PC-3 (cell line): ENCODE results near the gene PDZD7. TPM values are rescaled to one million over a fixed set of nuclear protein-coding genes. Genes with fewer than 3 reads are reported as not detected.

Experiments used
- ATAC-seq: fragments of 200-7000 bp; cut with Tn5 transposase; 2 replicates; pipeline ENCODE4 v1.9.1; 2020; ENCODE audit warnings: mild to moderate bottlenecking, moderate library complexity
- BruUV-seq: library from RNA; stranded (reverse); fragments of 400-500 nt; replicated peaks from 2 replicates; lab custom pipeline; 2021; lab: Mats Ljungman, UMichigan
- CTCF ChIA-PET: fragments of 300-600 bp; sonication (Branson Sonifier 250); formaldehyde crosslinking; loops from one replicate; lab custom pipeline; 2022; ENCODE audit warnings: antibody characterized with exemption; lab: Charles Lee
- POLR2A ChIA-PET: fragments of 300-600 bp; sonication (Branson Sonifier 250); formaldehyde crosslinking; loops from one replicate; lab custom pipeline; 2022; ENCODE audit warnings: antibody characterized with exemption; ENCODE audit not compliant: unreplicated experiment; lab: Charles Lee
- DNase-seq: peaks from one replicate; pipeline ENCODE4 v3.0.0-alpha.2; 2015
- H2AFZ ChIP-seq: fragments of 300-600 bp; sonication (generic); 2 replicates; pipeline ENCODE4 v1.6.0; 2016; ENCODE audit warnings: antibody characterized with exemption, low read length
- H3F3A ChIP-seq: fragments of 300-600 bp; sonication (generic); one replicate; pipeline ENCODE4 v1.6.0; 2017; ENCODE audit warnings: antibody characterized with exemption, low read length, control low read depth, mild to moderate bottlenecking; ENCODE audit not compliant: unreplicated experiment
- H3K27ac ChIP-seq: fragments of 300-600 bp; sonication (generic); 2 replicates; pipeline ENCODE4 v1.5.1; 2016; ENCODE audit warnings: mild to moderate bottlenecking, low read length
- H3K27me3 ChIP-seq: fragments of 300-600 bp; sonication (generic); 2 replicates; pipeline ENCODE4 v1.6.1; 2016; ENCODE audit warnings: low read length, mixed read lengths
- H3K36me3 ChIP-seq: fragments of 300-600 bp; sonication (generic); 2 replicates; pipeline ENCODE4 v1.6.1; 2016; ENCODE audit warnings: low read depth, mixed run types, low read length, mixed read lengths
- H3K4me1 ChIP-seq: fragments of 300-600 bp; sonication (generic); 2 replicates; pipeline ENCODE4 v1.5.1; 2016; ENCODE audit warnings: low read length; ENCODE audit not compliant: insufficient read depth
- H3K4me2 ChIP-seq: fragments of 300-600 bp; sonication (generic); 2 replicates; pipeline ENCODE4 v1.6.0; 2016; ENCODE audit warnings: low read length
- H3K4me3 ChIP-seq: fragments of 300-600 bp; sonication (generic); 2 replicates; pipeline ENCODE4 v1.5.1; 2016; ENCODE audit warnings: mild to moderate bottlenecking, low read length, mixed read lengths
- H3K79me2 ChIP-seq: fragments of 300-600 bp; sonication (generic); 2 replicates; pipeline ENCODE4 v1.6.1; 2017; ENCODE audit warnings: low read length, mixed read lengths
- H3K9ac ChIP-seq: fragments of 300-600 bp; sonication (generic); 2 replicates; pipeline ENCODE4 v1.6.0; 2016; ENCODE audit warnings: mild to moderate bottlenecking, low read length
- H3K9me2 ChIP-seq: fragments of 300-600 bp; sonication (generic); replicated peaks from 2 replicates; pipeline ENCODE4 v1.6.1; 2016; ENCODE audit warnings: mixed run types, low read length, mixed read lengths
- H3K9me3 ChIP-seq: fragments of 300-600 bp; sonication (generic); 2 replicates; pipeline ENCODE4 v1.6.1; 2016; ENCODE audit warnings: low read length, mixed read lengths
- H4K20me1 ChIP-seq: fragments of 300-600 bp; sonication (generic); 2 replicates; pipeline ENCODE4 v1.6.1; 2016; ENCODE audit warnings: low read length, mixed read lengths
- CTCF ChIP-seq: fragments of 300-600 bp; sonication (generic); conservative IDR thresholded peaks from 2 replicates; pipeline ENCODE4 v1.5.1; 2017; ENCODE audit warnings: antibody characterized with exemption, low read depth, mild to moderate bottlenecking, low read length
- EZH2 ChIP-seq: fragments of 300-600 bp; sonication (generic); IDR thresholded peaks from one replicate; pipeline ENCODE4 v1.6.1; 2017; ENCODE audit warnings: antibody characterized with exemption, mild to moderate bottlenecking, low read length; ENCODE audit not compliant: unreplicated experiment
- EZH2phosphoT487 ChIP-seq: fragments of 300-600 bp; sonication (generic); IDR thresholded peaks from 2 replicates; pipeline ENCODE4 v1.6.1; 2018; ENCODE audit warnings: mild to moderate bottlenecking, antibody characterized with exemption, low read length, borderline replicate concordance
- intact Hi-C: fragments of 100-400 bp; cut with micrococcal nuclease; formaldehyde crosslinking; loops from 2 replicates; pipeline ENCODE4 v1.9.0; 2023
- total RNA-seq: library from RNA; depleted of rRNA; stranded (reverse); fragments of >200 nt; gene quantifications from 2 replicates; pipeline ENCODE4 v1.2.3, GENCODE V29; 2014

Gene PDZD7
- total RNA-seq, 1 experiment from 2014 or later, result 2.8 TPM

DNA sequence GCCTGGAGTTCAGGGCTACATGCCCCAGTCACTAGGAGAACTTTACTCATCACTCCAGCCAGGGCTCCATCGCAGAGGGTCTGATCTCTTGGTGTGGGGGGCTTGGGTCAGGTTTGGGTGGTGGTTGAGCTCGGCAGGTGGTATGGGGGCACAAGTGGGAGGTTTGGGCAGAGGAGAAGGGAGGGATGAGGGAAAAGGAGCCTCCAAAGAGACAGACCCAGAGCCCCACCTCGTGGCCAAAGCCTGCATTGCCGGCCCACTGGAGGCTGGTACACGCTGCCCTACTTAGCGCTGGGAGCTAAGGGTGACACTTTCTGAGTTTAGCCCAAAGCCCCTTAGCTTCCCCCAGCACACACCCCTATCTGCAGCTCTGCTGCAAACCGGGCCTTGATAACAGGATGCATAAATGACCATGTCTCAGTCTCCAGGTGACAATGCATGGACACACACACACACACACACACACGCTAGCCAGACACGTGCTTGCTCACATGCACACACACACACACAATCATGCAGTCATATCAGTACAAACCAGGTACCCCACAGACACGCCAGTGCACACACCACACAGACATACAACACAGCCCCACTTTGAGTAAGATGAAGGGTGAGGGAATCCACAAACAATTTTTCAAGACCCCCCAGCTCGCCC, 16.6 kb downstream of the PDZD7 start:
- TF ChIP-seq CTCF (peak; percentile 81), EZH2 (no peak)
- Histone ChIP-seq H3K27ac (no peak overlapping the region), H3K79me2 (no peaks in the 10 kb centered on the region), H3K4me3 (no peak overlapping the region), H3K9me3 (no peaks in the 10 kb centered on the region), H3K9ac (no peak overlapping the region), H3K4me1 (peaks cover 29% of the 10 kb centered on the region), H3K27me3 (no peaks in the 10 kb centered on the region), H3K36me3 (no peaks in the 10 kb centered on the region), H4K20me1 (no peaks in the 10 kb centered on the region), H2AFZ (no peak overlapping the region), H3K9me2 (no peaks in the 10 kb centered on the region), H3K4me2 (0 out of 2 replicates have a peak overlapping the region, but pooled peaks have one; percentile 16), H3F3A (no peaks in the 10 kb centered on the region)
- intact Hi-C loops, result loop anchor here (1.0 kb wide), 1 partner anchor 20 kb away; no protein-coding TSS in a partner anchor
- ATAC-seq (peak; percentile 40), DNase-seq (peak; percentile 78)
- ChIA-PET POLR2A (interaction anchor here (1.2 kb wide), 1 partner anchor 17 kb away, joined by 13 read pairs; the partner anchor contains the start of genes PDZD7 and SFXN3), CTCF (interaction anchor here (1.0 to 1.8 kb wide), 3 partner anchors 10 to 36 kb away, joined by 5 to 15 read pairs (median 5); no protein-coding TSS in a partner anchor)
- BruUV-seq, result no TSS peak

DNA sequence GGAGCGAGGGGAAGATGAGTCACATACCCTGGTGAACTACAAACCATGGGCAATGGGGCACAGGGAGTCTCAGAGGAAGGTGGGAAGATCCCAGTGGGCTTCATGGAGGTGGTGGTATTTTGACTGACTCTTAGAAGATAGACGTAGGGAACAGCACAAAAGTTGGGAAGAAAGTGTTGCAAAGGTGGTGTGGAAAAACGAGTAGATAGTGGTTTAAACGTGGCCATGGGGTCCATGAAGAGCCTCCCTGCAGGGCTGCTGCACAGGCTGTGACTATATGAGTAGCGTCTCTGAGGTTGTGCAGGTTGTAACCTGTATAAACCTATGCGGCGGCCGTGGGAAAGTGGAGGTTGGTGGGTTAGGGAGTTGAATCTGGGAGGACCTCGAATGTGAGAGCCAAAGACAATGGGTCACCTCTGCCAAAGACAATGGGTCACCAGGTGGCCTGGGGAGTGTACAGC, 17.5 kb downstream of the PDZD7 start:
- no TSS peak for BruUV-seq
- Histone ChIP-seq H3K9me2 (no peaks in the 10 kb centered on the region), H3K79me2 (no peaks in the 10 kb centered on the region), H3F3A (no peaks in the 10 kb centered on the region), H3K4me1 (peaks cover 29% of the 10 kb centered on the region), H3K9me3 (no peaks in the 10 kb centered on the region), H3K36me3 (no peaks in the 10 kb centered on the region), H3K27me3 (no peaks in the 10 kb centered on the region), H3K27ac (peak overlapping the region; percentile 29; the same call in 1 of the 2 replicates), H3K4me3 (no peak overlapping the region), H4K20me1 (no peaks in the 10 kb centered on the region), H2AFZ (peak overlapping the region; percentile 38; the same call in 1 of the 2 replicates), H3K4me2 (peak overlapping the region; percentile 33), H3K9ac (no peak overlapping the region)
- TF ChIP-seq EZH2phosphoT487 (no peak), CTCF (no peak), EZH2 (no peak)
- POLR2A ChIA-PET, result no interaction called here
- intact Hi-C loops, result loop anchor here (1.0 kb wide), 1 partner anchor 15 kb away; no protein-coding TSS in a partner anchor
- CTCF ChIA-PET, result no interaction called here
- DNase-seq, result no peak
- ATAC-seq, result no peak
